Body of pancreas (tissue), 4 donors: ENCODE measurements around the gene ZNF432.

Experiments used
- POLR2A ChIP-seq, 3 donors: fragments of 450-650 bp; IDR thresholded peaks; one replicate each; pipeline ENCODE4 v1.6.1; 2016; ENCODE audit warnings: antibody characterized with exemption in 3 of 3, mild to moderate bottlenecking in 2 of 3
- TF ChIP-seq, protein P1 (sequence below), 7 experiments: fragments of 450-650 bp in 4 of 7; fragments of 200-600 bp in 3 of 7; sonication (generic) in 3 of 7; IDR thresholded peaks; one replicate each; pipeline ENCODE4 v1.5.1; 2016 to 2019; ENCODE audit warnings: antibody characterized with exemption in 7 of 7

- TF ChIP-seq, protein P1, sequence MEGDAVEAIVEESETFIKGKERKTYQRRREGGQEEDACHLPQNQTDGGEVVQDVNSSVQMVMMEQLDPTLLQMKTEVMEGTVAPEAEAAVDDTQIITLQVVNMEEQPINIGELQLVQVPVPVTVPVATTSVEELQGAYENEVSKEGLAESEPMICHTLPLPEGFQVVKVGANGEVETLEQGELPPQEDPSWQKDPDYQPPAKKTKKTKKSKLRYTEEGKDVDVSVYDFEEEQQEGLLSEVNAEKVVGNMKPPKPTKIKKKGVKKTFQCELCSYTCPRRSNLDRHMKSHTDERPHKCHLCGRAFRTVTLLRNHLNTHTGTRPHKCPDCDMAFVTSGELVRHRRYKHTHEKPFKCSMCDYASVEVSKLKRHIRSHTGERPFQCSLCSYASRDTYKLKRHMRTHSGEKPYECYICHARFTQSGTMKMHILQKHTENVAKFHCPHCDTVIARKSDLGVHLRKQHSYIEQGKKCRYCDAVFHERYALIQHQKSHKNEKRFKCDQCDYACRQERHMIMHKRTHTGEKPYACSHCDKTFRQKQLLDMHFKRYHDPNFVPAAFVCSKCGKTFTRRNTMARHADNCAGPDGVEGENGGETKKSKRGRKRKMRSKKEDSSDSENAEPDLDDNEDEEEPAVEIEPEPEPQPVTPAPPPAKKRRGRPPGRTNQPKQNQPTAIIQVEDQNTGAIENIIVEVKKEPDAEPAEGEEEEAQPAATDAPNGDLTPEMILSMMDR (IDR thresholded peaks at IDR 0.05), result no peak
- TF ChIP-seq POLR2A (IDR thresholded peaks at IDR 0.05), result no peak
Measured at GRCh38 chr19:52020506-52020905, 28.1 kb downstream of the ZNF432 start.
